Measurements from ENCODE around the gene FREM3.

- TF ChIP-seq GATA2 (CRISPR knock-in tag; IDR thresholded peaks at IDR 0.05) = no peak
- TF ChIP-seq FOXM1 (IDR thresholded peaks at IDR 0.05; ENCODE audit: low read depth) = no peak
- TF ChIP-seq, protein P1, sequence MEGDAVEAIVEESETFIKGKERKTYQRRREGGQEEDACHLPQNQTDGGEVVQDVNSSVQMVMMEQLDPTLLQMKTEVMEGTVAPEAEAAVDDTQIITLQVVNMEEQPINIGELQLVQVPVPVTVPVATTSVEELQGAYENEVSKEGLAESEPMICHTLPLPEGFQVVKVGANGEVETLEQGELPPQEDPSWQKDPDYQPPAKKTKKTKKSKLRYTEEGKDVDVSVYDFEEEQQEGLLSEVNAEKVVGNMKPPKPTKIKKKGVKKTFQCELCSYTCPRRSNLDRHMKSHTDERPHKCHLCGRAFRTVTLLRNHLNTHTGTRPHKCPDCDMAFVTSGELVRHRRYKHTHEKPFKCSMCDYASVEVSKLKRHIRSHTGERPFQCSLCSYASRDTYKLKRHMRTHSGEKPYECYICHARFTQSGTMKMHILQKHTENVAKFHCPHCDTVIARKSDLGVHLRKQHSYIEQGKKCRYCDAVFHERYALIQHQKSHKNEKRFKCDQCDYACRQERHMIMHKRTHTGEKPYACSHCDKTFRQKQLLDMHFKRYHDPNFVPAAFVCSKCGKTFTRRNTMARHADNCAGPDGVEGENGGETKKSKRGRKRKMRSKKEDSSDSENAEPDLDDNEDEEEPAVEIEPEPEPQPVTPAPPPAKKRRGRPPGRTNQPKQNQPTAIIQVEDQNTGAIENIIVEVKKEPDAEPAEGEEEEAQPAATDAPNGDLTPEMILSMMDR (IDR thresholded peaks at IDR 0.05) = no peak
- TF ChIP-seq REST (IDR thresholded peaks at IDR 0.05; ENCODE audit: low read depth, low read length) = no peak
- no peak for TF ChIP-seq MXI1 (IDR thresholded peaks at IDR 0.05; ENCODE audit: low read depth, low read length)
- TF ChIP-seq POLR2AphosphoS5 (IDR thresholded peaks at IDR 0.05; ENCODE audit: low read depth, low read length) = no peak
- TF ChIP-seq TAF1 (IDR thresholded peaks at IDR 0.05; ENCODE audit: borderline replicate concordance, low read depth, low read length) = no peak
- TF ChIP-seq CHD2 (IDR thresholded peaks at IDR 0.05; ENCODE audit: low read length, partially characterized antibody) = no peak
- TF ChIP-seq TEAD4 (IDR thresholded peaks at IDR 0.05; ENCODE audit: borderline replicate concordance, insufficient read depth) = no peak
- TF ChIP-seq, protein P2, sequence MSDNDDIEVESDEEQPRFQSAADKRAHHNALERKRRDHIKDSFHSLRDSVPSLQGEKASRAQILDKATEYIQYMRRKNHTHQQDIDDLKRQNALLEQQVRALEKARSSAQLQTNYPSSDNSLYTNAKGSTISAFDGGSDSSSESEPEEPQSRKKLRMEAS (IDR thresholded peaks at IDR 0.05; ENCODE audit: low read depth) = no peak
- TF ChIP-seq RAD21 (IDR thresholded peaks at IDR 0.05; ENCODE audit: low read length) = no peak
- TF ChIP-seq GABPA (IDR thresholded peaks at IDR 0.05; ENCODE audit: low read depth) = no peak
- no peak for TF ChIP-seq RFX5 (IDR thresholded peaks at IDR 0.05; ENCODE audit: low read length)
These were observed 31.4 kb downstream of the FREM3 start for GRCh38 chr4:143668930-143669552.

Data from SK-N-SH (cell line).